GM10847 (cell line): ENCODE measurements around the gene LPAR3.

Experiments used
- POLR2A ChIP-seq: IDR thresholded peaks from 2 replicates; pipeline ENCODE4 v1.6.1; 2011; ENCODE audit not compliant: insufficient read length; ENCODE audit errors: extremely low read depth

Gene LPAR3

GRCh38 chr1:84916897-84917296 is 23.9 kb upstream of the LPAR3 start:
- TF ChIP-seq POLR2A: no peak

DNA sequence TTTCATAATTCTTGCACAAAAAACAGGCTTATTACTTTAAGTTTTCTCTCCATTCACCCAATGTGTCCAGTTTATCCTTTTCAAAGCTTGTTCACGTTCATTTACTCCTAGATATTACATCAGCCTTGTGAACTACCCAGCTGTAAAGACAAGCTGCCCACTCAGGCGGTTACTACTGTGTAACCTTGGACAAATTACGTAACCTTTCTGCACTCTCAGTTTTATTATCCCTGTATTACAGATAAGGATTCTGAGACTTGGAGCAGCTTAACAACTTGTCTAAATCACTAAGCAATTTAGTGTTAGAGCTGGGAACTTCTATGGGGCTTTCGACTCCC is 20.5 kb upstream of the LPAR3 start:
- TF ChIP-seq POLR2A: no peak

DNA sequence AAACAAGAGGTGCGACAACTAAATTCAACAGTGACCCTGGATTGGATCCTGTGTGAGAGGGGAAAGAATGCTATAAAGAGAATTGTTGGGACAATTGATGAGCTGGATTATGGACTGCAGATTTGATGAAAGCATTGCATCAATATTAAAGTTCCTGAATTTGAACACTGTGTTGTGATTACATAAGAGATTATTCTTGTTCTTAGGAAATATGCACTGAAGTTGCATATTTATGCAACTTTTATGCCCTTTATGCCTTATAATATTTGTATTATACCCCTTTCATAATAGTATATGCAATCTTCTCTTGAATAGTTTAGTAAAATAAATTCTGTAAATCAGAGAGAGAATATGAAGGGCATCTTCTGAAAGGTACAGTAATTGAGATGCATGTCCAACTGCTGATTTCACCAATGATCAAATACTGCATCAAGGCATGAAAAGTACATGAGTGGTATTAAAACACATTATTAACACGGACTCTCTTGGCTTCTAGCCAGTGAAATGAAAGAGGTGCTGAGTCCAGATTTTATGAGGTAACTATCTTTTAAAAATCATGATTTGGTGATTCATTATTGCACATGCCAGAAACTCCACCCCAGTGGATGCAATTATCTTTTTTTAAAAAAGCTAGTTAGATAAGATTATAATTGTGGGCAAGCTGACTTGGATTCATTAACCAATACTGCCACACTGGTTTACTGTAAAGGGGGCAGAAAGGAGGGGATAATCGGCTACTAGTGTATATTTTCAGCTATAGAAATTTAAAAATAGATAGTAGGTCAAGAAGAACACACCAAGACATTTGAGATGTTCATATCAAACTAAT is 19.9 kb upstream of the LPAR3 start:
- no peak for TF ChIP-seq POLR2A

DNA sequence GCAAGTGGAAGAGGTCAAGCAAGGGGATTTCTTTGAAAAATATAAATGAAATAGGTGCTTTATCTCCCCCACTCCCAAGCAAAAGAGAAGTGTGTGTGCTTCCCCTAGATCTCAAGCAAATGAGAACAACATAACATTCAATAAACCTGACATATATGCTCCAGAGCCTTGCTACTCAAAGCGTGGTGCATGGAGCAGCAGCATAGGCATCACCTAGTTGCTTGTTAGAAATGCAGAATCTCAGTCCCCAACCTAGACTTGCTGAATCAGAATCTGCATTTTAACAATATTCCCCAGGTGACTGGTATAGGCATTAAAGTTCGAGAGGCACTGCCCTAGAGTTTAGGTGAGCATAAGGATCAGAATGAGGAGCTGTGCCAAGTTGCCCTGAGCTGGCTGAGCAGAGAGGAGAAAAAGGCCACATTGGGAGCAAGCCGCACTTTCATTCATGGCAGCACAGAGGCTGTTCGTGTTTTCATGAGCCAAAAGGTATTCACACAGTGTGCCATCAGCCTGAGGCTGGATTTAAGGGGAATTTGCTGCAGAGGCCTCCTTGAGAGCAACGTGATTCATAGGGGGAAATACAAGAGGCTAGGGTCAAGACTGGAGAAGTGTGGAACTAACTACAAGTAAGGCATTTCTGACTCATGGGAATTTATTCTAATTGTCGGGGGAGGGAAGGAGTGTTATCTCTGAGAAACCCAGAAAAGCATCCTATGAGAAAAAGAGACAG is 14.3 kb upstream of the LPAR3 start:
- no peak for TF ChIP-seq POLR2A

- TF ChIP-seq POLR2A: no peak
Observed at GRCh38 chr1:84899969-84900368, 7.0 kb upstream of the LPAR3 start.

GRCh38 chr1:84896279-84896678 is 3.3 kb upstream of the LPAR3 start:
- no peak for TF ChIP-seq POLR2A

GRCh38 chr1:84890566-84890965 is 2.4 kb downstream of the LPAR3 start:
- no peak for TF ChIP-seq POLR2A

GRCh38 chr1:84889437-84889836 is 3.6 kb downstream of the LPAR3 start:
- no peak for TF ChIP-seq POLR2A

- TF ChIP-seq POLR2A: no peak
Observed at GRCh38 chr1:84888753-84889152, 4.3 kb downstream of the LPAR3 start.

GRCh38 chr1:84887261-84887934 is 5.6 kb downstream of the LPAR3 start:
- TF ChIP-seq POLR2A: no peak

- no peak for TF ChIP-seq POLR2A
Observed at GRCh38 chr1:84885469-84885868, 7.5 kb downstream of the LPAR3 start.

GRCh38 chr1:84884671-84885389 is 8.2 kb downstream of the LPAR3 start:
- TF ChIP-seq POLR2A: no peak

DNA sequence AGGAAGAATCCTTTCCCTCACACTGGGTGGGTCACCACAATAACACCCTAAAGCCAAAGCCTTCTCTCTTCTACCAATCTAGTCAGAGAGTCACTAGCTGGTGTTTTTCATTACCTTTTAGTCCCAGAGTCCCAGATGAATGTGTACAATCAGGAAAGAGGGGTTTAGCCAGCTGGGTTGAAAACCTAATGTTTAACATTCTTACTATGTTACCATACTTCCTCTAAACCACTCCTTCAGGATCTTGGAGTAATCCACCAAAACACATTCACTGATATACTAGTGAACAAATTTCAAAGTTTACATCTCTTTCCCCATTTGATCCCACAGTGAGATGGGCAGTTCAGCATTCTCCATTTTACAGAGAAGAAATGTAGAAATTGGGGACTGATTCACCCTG is 9.7 kb downstream of the LPAR3 start:
- TF ChIP-seq POLR2A: no peak

GRCh38 chr1:84877592-84877991 is 15.4 kb downstream of the LPAR3 start:
- TF ChIP-seq POLR2A: no peak

DNA sequence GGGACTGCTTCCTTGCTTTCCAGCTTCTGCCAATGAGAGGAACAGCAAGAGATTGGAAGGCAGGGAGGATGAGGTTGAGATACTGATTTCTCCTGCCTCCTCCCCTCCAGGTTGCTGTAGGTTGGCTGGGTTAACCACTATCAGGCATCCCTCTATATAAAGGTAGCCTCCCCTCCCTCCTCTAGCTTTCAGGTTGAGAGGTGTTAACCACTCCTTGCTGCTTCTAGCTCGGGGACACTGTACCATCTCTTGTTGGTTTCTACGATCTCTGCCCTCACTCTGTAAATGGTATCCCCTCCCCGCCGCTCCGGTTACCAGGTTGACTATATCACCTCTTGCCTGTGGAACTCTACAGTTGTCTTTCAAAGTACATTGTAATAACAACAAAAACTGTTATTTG is 16.7 kb downstream of the LPAR3 start:
- no peak for TF ChIP-seq POLR2A

DNA sequence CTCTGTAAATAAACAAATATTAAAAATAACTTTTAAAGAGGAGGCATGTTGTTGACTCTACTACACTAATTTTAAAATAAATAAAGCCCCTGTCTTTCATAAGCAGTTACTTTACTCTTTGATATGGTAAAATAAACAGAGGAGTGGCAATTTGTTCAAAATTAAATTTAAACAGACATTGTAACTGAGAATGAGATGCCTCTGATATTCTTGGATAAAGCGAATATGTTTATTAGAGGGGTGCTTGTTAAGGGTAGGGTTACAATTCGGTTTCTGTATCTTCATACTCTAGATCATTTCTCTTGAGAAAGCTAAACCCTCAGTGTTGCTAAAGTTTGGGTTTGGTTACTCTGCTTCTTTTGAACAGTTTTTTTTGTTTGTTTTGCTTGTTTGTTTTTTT is 19.6 kb downstream of the LPAR3 start:
- TF ChIP-seq POLR2A: no peak

DNA sequence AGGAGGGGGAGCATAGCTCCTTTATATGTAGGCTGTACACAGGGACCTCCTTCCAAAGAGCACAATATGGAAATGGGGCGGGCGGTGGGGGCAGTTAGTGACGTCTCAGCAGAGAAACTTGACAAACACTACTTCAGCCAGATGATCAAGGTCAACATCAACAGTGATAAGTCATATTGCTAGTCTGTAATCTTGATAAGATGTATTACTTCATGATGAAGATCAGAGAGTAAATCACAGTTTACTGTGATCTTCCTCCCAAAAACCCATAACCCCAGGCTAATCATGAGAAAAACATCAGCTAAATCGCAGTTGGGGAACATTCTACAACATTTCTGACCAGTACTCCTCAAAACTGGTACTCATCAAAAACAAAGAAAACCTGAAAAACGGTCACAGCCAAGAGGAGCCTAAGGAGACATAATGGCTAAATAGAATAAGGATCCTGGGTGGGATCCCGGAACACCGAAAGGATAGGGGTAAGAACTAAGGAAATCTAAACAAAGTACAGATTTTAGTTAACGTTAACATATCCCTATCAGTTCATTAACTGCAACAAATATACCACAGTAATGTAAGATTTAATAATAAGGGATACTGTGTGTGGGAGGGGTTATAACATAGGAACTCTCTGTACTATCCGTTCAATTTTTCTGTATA is 20.2 kb downstream of the LPAR3 start:
- no peak for TF ChIP-seq POLR2A
